Tibial nerve (tissue), 4 donors: ENCODE data around the gene MAPRE2.

Experiments
- CTCF ChIP-seq, 5 experiments: fragments of 200-600 bp in 3 of 5; fragments of 450-650 bp in 2 of 5; sonication (generic) in 3 of 5; IDR thresholded peaks; one replicate each; pipeline ENCODE4 v1.5.1; 2016 to 2019; ENCODE audit warnings: antibody characterized with exemption in 5 of 5, mild to moderate bottlenecking in 3 of 5, moderate library complexity in 2 of 5
- EP300 ChIP-seq, 2 donors: sonication (generic); formaldehyde crosslinking; IDR thresholded peaks; one replicate each; pipeline ENCODE4 v1.6.1; 2017; ENCODE audit warnings: antibody characterized with exemption in 2 of 2, mild to moderate bottlenecking in 1 of 2
- POLR2A ChIP-seq, 2 donors: fragments of 450-650 bp; IDR thresholded peaks; one replicate each; pipeline ENCODE4 v1.6.1; 2017; ENCODE audit warnings: antibody characterized with exemption in 2 of 2, mild to moderate bottlenecking in 2 of 2, moderate library complexity in 2 of 2

DNA sequence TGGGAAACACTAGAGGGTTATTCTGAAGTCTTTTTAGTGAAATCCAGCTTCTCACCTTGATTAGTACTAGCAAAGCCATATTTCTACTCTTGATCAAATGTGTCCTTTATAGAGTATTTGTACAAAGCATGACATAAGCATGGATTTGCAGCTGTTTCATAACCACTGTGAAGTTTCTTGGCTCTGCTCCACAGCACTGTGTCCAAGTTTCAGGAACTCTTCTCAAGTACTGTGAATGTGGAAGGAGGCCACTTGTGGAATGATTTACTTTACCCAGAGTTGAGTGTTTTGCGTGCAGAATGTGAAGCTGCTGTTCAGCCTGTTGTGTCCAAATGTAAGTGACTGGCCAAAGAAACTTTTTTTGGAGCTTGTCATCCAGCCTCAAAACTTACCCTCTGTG lies 16.2 kb upstream of the MAPRE2 start:
- TF ChIP-seq CTCF (IDR thresholded peaks at IDR 0.05) (no peak), EP300 (IDR thresholded peaks at IDR 0.05) (peak in 1 of 2 donors; percentile 72), POLR2A (IDR thresholded peaks at IDR 0.05) (no peak)
